ENCODE data around the gene DCLK2. TPM values are rescaled to one million over a fixed set of nuclear protein-coding genes. Genes with fewer than 3 reads are reported as not detected.

Gene DCLK2
- total and polyA plus RNA-seq, 9 donors, result 4.4 to 9.8 (median 7.2) TPM

- no peaks in the 10 kb centered on the region for H3K9me3 ChIP-seq
- H3K27me3 ChIP-seq, result no peaks in the 10 kb centered on the region
- no peaks in the 10 kb centered on the region for H3K36me3 ChIP-seq
- H3K4me3 ChIP-seq, result no peak overlapping the region
- no peaks in the 10 kb centered on the region for H3K4me1 ChIP-seq (ENCODE audit: insufficient read depth)
- no peak for DNase-seq
- TF ChIP-seq POLR2A (IDR thresholded peaks at IDR 0.05), result no peak
- TF ChIP-seq CTCF (IDR thresholded peaks at IDR 0.05), result no peak
- TF ChIP-seq EP300 (IDR thresholded peaks at IDR 0.05), result no peak
- H3K27ac ChIP-seq, result no peak overlapping the region
- intact Hi-C loops (cut with DNase I), result no loop called here
- 94 to 99% (median 97%) methylated on average over 2 of the region's 2 CpGs for WGBS, 3 donors
Measured at GRCh38 chr4:150199056-150199455, 120.8 kb downstream of the DCLK2 start.

GRCh38 chr4:150205016-150205415, 126.8 kb downstream of the DCLK2 start:
- 50 to 63% (median 61%) methylated on average over 1 of the region's 1 CpG for WGBS, 3 donors
- no peak for DNase-seq
- Histone ChIP-seq H3K4me1 (ENCODE audit: insufficient read depth) (peaks cover 2% of the 10 kb centered on the region), H3K27me3 (no peaks in the 10 kb centered on the region), H3K27ac (no peak overlapping the region), H3K36me3 (no peaks in the 10 kb centered on the region), H3K4me3 (no peak overlapping the region), H3K9me3 (no peaks in the 10 kb centered on the region)
- TF ChIP-seq CTCF (IDR thresholded peaks at IDR 0.05) (no peak), POLR2A (IDR thresholded peaks at IDR 0.05) (no peak), EP300 (IDR thresholded peaks at IDR 0.05) (no peak)
- intact Hi-C loops (cut with DNase I), result loop anchor here in 1 of 4 donors (10.0 kb wide), 1 partner anchor 130 kb away; the partner anchor contains the start of gene DCLK2

- WGBS, 3 donors, result 24 to 53% (median 36%) methylated on average over 2 of the region's 2 CpGs
- TF ChIP-seq CTCF (IDR thresholded peaks at IDR 0.05) (no peak), EP300 (IDR thresholded peaks at IDR 0.05) (no peak), POLR2A (IDR thresholded peaks at IDR 0.05) (no peak)
- Histone ChIP-seq H3K27me3 (no peaks in the 10 kb centered on the region), H3K36me3 (no peaks in the 10 kb centered on the region), H3K27ac (no peak overlapping the region), H3K4me1 (ENCODE audit: insufficient read depth) (peaks cover 2% of the 10 kb centered on the region), H3K9me3 (no peaks in the 10 kb centered on the region), H3K4me3 (no peak overlapping the region)
- DNase-seq, result no peak
- intact Hi-C loops (cut with DNase I), result loop anchor here in 1 of 4 donors (10.0 kb wide), 1 partner anchor 131 kb away; the partner anchor contains the start of gene DCLK2
Measured at GRCh38 chr4:150206265-150206664, 128.0 kb downstream of the DCLK2 start.

GRCh38 chr4:150206954-150207353, 128.7 kb downstream of the DCLK2 start:
- no peaks in the 10 kb centered on the region for H3K27me3 ChIP-seq
- WGBS, 3 donors, result 31 to 42% (median 32%) methylated on average over 4 of the region's 4 CpGs
- no peaks in the 10 kb centered on the region for H3K9me3 ChIP-seq
- TF ChIP-seq EP300 (IDR thresholded peaks at IDR 0.05) (no peak), CTCF (IDR thresholded peaks at IDR 0.05) (no peak), POLR2A (IDR thresholded peaks at IDR 0.05) (no peak)
- peaks cover 2% of the 10 kb centered on the region for H3K4me1 ChIP-seq (ENCODE audit: insufficient read depth)
- no peak overlapping the region for H3K27ac ChIP-seq
- no peaks in the 10 kb centered on the region for H3K36me3 ChIP-seq
- H3K4me3 ChIP-seq, result no peak overlapping the region
- intact Hi-C loops (cut with DNase I), result loop anchor here in 1 of 4 donors (10.0 kb wide), 1 partner anchor 132 kb away; the partner anchor contains the start of gene DCLK2
- DNase-seq, result no peak

Measured in ovary (tissue), 9 donors.